Natural killer cell (primary cell): ENCODE data around the gene ANKRD13C. TPM values are rescaled to one million over a fixed set of nuclear protein-coding genes. Genes with fewer than 3 reads are reported as not detected.

ENCODE experiments used
- ATAC-seq, 3 donors: fragments of 150-1000 bp in 2 of 3; fragments of 200-7000 bp in 1 of 3; cut with Tn5 transposase; 1 replicate in 1 of 3; 2 replicates in 2 of 3; pipeline ENCODE4 v1.10.0; 2021; ENCODE audit warnings: mild to moderate bottlenecking in 2 of 3, moderate library complexity in 2 of 3
- DNase-seq, 2 donors: peaks; one replicate each; pipeline versions ENCODE4 v3.0.0 to v3.0.0-alpha.2; 2013 to 2021; ENCODE audit warnings: mixed read lengths in 1 of 2
- H3K27ac ChIP-seq: one replicate; pipeline ENCODE4 v1.5.1; 2013; ENCODE audit warnings: mild to moderate bottlenecking, low read length
- H3K27me3 ChIP-seq: one replicate; pipeline ENCODE4 v1.6.1; 2013; ENCODE audit warnings: low read length; ENCODE audit not compliant: control insufficient read depth, insufficient read depth
- H3K36me3 ChIP-seq: one replicate; pipeline ENCODE4 v1.6.1; 2013; ENCODE audit warnings: low read length; ENCODE audit not compliant: control insufficient read depth, insufficient read depth
- H3K4me1 ChIP-seq: one replicate; pipeline ENCODE4 v1.6.1; 2013; ENCODE audit warnings: low read length; ENCODE audit not compliant: control insufficient read depth, insufficient read depth
- H3K4me3 ChIP-seq: one replicate; pipeline ENCODE4 v1.5.1; 2013; ENCODE audit warnings: low read length
- H3K9me3 ChIP-seq: one replicate; pipeline ENCODE4 v1.6.1; 2013; ENCODE audit warnings: low read length; ENCODE audit not compliant: control insufficient read depth, insufficient read depth
- H3K27ac Mint-ChIP-seq, 2 donors: one replicate each; pipeline ENCODE4 v1.8.0; 2022; ENCODE audit warnings: mild to moderate bottlenecking in 2 of 2, mixed read lengths in 2 of 2, moderate library complexity in 1 of 2
- H3K27me3 Mint-ChIP-seq, 2 donors: one replicate each; pipeline ENCODE4 v1.8.0; 2022; ENCODE audit warnings: low read depth in 2 of 2, mixed read lengths in 2 of 2
- H3K36me3 Mint-ChIP-seq: one replicate; pipeline ENCODE4 v1.8.0; 2022; ENCODE audit warnings: mixed read lengths
- H3K4me1 Mint-ChIP-seq, 2 donors: one replicate each; pipeline ENCODE4 v1.8.0; 2022; ENCODE audit warnings: mixed read lengths in 2 of 2
- H3K4me3 Mint-ChIP-seq: one replicate; pipeline ENCODE4 v1.8.0; 2022; ENCODE audit warnings: mild to moderate bottlenecking, moderate library complexity, mixed read lengths
- H3K9me3 Mint-ChIP-seq, 2 donors: one replicate each; pipeline ENCODE4 v1.8.0; 2022; ENCODE audit warnings: mixed read lengths in 2 of 2
- WGBS: methylation state at CpG from one replicate; pipeline ENCODE4 v1.1.7; 2013; ENCODE audit warnings: missing lambda C conversion rate; ENCODE audit not compliant: insufficient coverage; 5-methylcytosine and 5-hydroxymethylcytosine counted together
- intact Hi-C: fragments of 100-400 bp; cut with micrococcal nuclease; formaldehyde crosslinking; loops from one replicate; pipeline ENCODE4 v1.14.2; 2022
- total RNA-seq, 4 donors: library from RNA; stranded (reverse); fragments of 120-200 nt in 1 of 4; gene quantifications; one replicate each; pipeline versions ENCODE4 v1.2.3 to v1.2.4, GENCODE V29; 2013 to 2022
- TF ChIP-seq, protein P1 (sequence below): fragments of 200-600 bp; IDR thresholded peaks from one replicate; pipeline ENCODE4 v1.8.0; 2022; ENCODE audit warnings: antibody characterized with exemption

ANKRD13C gene
- total RNA-seq, 3 donors from 2014 or later (not counting 1 experiment from before 2014, with no cell fraction given), result 32.2 to 33.7 (median 32.8) TPM

DNA sequence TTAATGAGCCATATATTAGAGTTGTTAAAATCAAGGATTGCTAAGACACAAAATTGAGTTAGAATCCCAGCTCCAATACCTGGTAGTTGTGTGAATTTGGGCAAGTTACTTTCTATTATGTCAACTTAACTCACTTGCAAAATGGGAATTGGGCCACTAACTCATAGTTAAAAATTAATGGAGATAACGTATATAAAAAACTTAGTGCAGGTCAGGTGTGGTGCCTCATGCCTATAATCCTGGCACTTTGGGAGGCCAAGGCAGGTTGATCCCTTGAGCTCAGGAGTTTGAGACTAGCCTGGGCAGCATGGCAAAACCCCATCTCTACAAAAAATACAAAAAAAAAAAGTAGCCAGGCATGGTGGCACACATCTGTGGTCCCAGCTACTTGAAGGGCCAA lies 75.8 kb downstream of the ANKRD13C start:
- Mint-ChIP-seq H3K4me3 (no peak overlapping the region), H3K27me3 (no peaks in the 10 kb centered on the region), H3K27ac (peak overlapping the region; percentile 23 to 54), H3K4me1 (peaks cover 0 to 5% of the 10 kb centered on the region in 2 donors), H3K36me3 (no peaks in the 10 kb centered on the region), H3K9me3 (no peaks in the 10 kb centered on the region)
- TF ChIP-seq, protein P1, sequence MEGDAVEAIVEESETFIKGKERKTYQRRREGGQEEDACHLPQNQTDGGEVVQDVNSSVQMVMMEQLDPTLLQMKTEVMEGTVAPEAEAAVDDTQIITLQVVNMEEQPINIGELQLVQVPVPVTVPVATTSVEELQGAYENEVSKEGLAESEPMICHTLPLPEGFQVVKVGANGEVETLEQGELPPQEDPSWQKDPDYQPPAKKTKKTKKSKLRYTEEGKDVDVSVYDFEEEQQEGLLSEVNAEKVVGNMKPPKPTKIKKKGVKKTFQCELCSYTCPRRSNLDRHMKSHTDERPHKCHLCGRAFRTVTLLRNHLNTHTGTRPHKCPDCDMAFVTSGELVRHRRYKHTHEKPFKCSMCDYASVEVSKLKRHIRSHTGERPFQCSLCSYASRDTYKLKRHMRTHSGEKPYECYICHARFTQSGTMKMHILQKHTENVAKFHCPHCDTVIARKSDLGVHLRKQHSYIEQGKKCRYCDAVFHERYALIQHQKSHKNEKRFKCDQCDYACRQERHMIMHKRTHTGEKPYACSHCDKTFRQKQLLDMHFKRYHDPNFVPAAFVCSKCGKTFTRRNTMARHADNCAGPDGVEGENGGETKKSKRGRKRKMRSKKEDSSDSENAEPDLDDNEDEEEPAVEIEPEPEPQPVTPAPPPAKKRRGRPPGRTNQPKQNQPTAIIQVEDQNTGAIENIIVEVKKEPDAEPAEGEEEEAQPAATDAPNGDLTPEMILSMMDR, result no peak
- Histone ChIP-seq H3K27ac (no peak overlapping the region), H3K4me1 (no peaks in the 10 kb centered on the region), H3K36me3 (peaks cover 17% of the 10 kb centered on the region), H3K9me3 (no peaks in the 10 kb centered on the region), H3K27me3 (no peaks in the 10 kb centered on the region), H3K4me3 (no peak overlapping the region)
- WGBS, result 100% methylated on average over 1 of the region's 1 CpG
- intact Hi-C loops, result no loop called here
- ATAC-seq (no peak), DNase-seq (no peak)

DNA sequence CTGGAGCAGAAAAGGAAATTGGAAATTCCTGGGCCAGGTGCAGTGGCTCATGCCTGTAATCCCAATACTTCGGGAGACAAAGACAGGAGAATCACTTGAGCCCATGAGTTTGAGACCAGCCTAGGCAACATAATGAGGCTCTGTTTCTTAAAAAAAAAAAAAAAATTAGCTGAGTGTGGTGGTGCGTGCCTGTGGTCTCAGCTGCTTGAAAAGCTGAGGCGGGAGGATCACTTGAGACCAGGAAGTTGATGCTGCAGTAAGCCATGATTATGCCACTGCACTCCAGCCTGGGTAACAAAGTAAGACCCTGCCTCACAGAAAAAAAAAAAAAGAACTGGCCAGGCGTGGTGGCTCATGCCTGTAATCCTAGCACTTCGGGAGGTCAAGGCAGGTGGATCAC lies 76.6 kb downstream of the ANKRD13C start:
- no peak overlapping the region for H3K4me3 ChIP-seq
- no peaks in the 10 kb centered on the region for H3K27me3 ChIP-seq
- H3K36me3 ChIP-seq, result peaks cover 17% of the 10 kb centered on the region
- intact Hi-C loops, result no loop called here
- H3K27ac ChIP-seq, result no peak overlapping the region
- no peaks in the 10 kb centered on the region for H3K9me3 ChIP-seq
- Mint-ChIP-seq H3K27ac (no peak overlapping the region), H3K4me1 (peaks cover 0 to 5% of the 10 kb centered on the region in 2 donors), H3K36me3 (no peaks in the 10 kb centered on the region), H3K27me3 (no peaks in the 10 kb centered on the region), H3K4me3 (no peak overlapping the region), H3K9me3 (no peaks in the 10 kb centered on the region)
- ATAC-seq (no peak), DNase-seq (no peak)
- H3K4me1 ChIP-seq, result no peaks in the 10 kb centered on the region
- 81% methylated on average over 5 of the region's 5 CpGs for WGBS
- TF ChIP-seq, protein P1, result no peak

DNA sequence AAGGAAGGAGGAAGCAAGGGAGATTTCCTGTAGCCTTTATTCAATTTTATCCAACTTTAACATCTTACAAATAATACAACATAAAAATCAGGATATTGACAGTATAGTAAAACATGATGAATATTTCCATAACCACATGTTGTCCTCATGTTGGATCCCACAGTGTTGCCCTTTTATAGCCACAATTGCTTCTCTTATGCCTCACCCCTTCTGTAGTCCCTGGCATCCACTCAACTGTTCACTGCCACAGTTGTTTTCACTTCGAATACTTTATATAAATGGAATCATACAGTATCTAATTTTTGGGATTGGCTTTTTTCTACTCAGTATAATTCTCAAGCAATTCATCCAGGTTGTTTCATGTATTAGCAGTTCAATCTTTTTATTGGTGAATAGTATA lies 88.6 kb downstream of the ANKRD13C start:
- no CpG with 5 or more reads among the region's 1 CpG for WGBS
- H3K27me3 ChIP-seq, result no peaks in the 10 kb centered on the region
- DNase-seq (no peak), ATAC-seq (no peak)
- Mint-ChIP-seq H3K9me3 (peaks cover 0 to 3% of the 10 kb centered on the region in 2 donors), H3K36me3 (peaks cover 18% of the 10 kb centered on the region), H3K4me3 (no peak overlapping the region), H3K27ac (no peak overlapping the region), H3K4me1 (peaks cover 0 to 5% of the 10 kb centered on the region in 2 donors), H3K27me3 (no peaks in the 10 kb centered on the region)
- H3K9me3 ChIP-seq, result no peaks in the 10 kb centered on the region
- H3K36me3 ChIP-seq, result peaks cover 22% of the 10 kb centered on the region
- H3K4me3 ChIP-seq, result no peak overlapping the region
- TF ChIP-seq, protein P1, result no peak
- no peaks in the 10 kb centered on the region for H3K4me1 ChIP-seq
- no peak overlapping the region for H3K27ac ChIP-seq
- intact Hi-C loops, result no loop called here

DNA sequence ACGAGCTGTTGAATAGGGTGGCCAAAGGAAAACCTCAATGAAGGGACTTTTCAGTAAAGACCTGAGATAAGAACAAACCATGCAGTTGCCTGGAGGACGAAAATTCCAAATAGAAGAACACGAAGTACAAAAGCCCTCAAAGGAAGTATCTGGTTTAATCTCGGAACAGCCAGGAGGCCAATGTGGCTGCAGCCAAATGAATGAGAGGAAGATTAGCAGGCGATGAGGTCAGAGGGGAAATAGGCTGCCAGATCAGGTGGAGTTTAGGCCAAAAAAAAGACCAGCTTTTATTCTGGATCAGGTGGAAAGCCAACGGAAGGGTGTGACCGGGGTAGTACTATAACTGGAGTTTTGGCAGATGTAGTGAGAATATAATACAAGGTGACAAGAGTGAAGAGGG lies 89.7 kb downstream of the ANKRD13C start:
- DNase-seq, result no peak
- Mint-ChIP-seq H3K36me3 (peaks cover 18% of the 10 kb centered on the region), H3K27me3 (no peaks in the 10 kb centered on the region), H3K27ac (peak overlapping the region in 1 of 2 donors; percentile 1), H3K4me3 (no peak overlapping the region), H3K4me1 (peaks cover 0 to 5% of the 10 kb centered on the region in 2 donors), H3K9me3 (peaks cover 0 to 3% of the 10 kb centered on the region in 2 donors)
- WGBS, result 90% methylated on average over 7 of the region's 7 CpGs
- intact Hi-C loops, result no loop called here
- TF ChIP-seq, protein P1, result no peak
- no peak overlapping the region for H3K27ac ChIP-seq
- no peaks in the 10 kb centered on the region for H3K4me1 ChIP-seq
- H3K4me3 ChIP-seq, result no peak overlapping the region
- ATAC-seq, result no peak
- no peaks in the 10 kb centered on the region for H3K27me3 ChIP-seq
- H3K9me3 ChIP-seq, result no peaks in the 10 kb centered on the region
- H3K36me3 ChIP-seq, result peaks cover 16% of the 10 kb centered on the region
